Measurements from ENCODE around the gene SPIB. TPM values are rescaled to one million over a fixed set of nuclear protein-coding genes. Genes with fewer than 3 reads are reported as not detected.

The SPIB gene
- total RNA-seq, 5 donors from 2014 or later (not counting 1 experiment from before 2014, with no cell fraction given): 0.72 to 9.7 (median 4.1) TPM

GRCh38 chr19:50461066-50461875 is 42.5 kb downstream of the SPIB start:
- ChIA-PET POLR2A (no interaction called here), CTCF (no interaction called here)
- WGBS (ENCODE audit: insufficient coverage): 35% methylated on average over 16 of the region's 28 CpGs
- peaks cover 0 to 7% of the 10 kb centered on the region in 2 experiments for H3K4me1 ChIP-seq (ENCODE audit: control insufficient read depth in 1 of 2, extremely low read depth in 1 of 2, insufficient read depth in 2 of 2, low read length in 2 of 2)
- Mint-ChIP-seq H3K4me1 (peaks cover 0 to 8% (median 4%) of the 10 kb centered on the region in 3 donors), H3K27ac (no peak overlapping the region), H3K9me3 (no peaks in the 10 kb centered on the region), H3K4me3 (no peak overlapping the region), H3K36me3 (no peaks in the 10 kb centered on the region), H3K27me3 (peaks cover 39 to 44% of the 10 kb centered on the region in 2 donors)
- peaks cover 0 to 63% of the 10 kb centered on the region in 2 experiments for H3K27me3 ChIP-seq (replicated peaks in 1 of 2; ENCODE audit: control insufficient read depth in 2 of 2, extremely low read depth in 1 of 2, insufficient read depth in 2 of 2, low read length in 1 of 2)
- no peak overlapping the region for H3K27ac ChIP-seq (ENCODE audit: low read length)
- no peaks in the 10 kb centered on the region for H3K9me3 ChIP-seq
- no peak overlapping the region for H3K4me3 ChIP-seq (ENCODE audit: control insufficient read depth in 1 of 2, extremely low read depth in 1 of 2, low read length in 1 of 2)
- DNase-seq (peak in 31 of 35 experiments; percentile 3 to 77 (median 40)), ATAC-seq (replicated peaks in 1 of 4) (peak; percentile 70 to 85 (median 78))
- H3K36me3 ChIP-seq (ENCODE audit: control insufficient read depth in 2 of 2, extremely low read depth in 1 of 2, insufficient read depth in 1 of 2, low read length in 1 of 2): no peaks in the 10 kb centered on the region

GRCh38 chr19:50462970-50463369 is 44.2 kb downstream of the SPIB start:
- Histone ChIP-seq H3K4me1 (ENCODE audit: control insufficient read depth in 1 of 2, extremely low read depth in 1 of 2, insufficient read depth in 2 of 2, low read length in 2 of 2) (peaks cover 0 to 7% of the 10 kb centered on the region in 2 experiments), H3K36me3 (ENCODE audit: control insufficient read depth in 2 of 2, extremely low read depth in 1 of 2, insufficient read depth in 1 of 2, low read length in 1 of 2) (no peaks in the 10 kb centered on the region), H3K27me3 (replicated peaks in 1 of 2; ENCODE audit: control insufficient read depth in 2 of 2, extremely low read depth in 1 of 2, insufficient read depth in 2 of 2, low read length in 1 of 2) (peaks cover 0 to 57% of the 10 kb centered on the region in 2 experiments), H3K27ac (ENCODE audit: low read length) (no peak overlapping the region), H3K4me3 (ENCODE audit: control insufficient read depth in 1 of 2, extremely low read depth in 1 of 2, low read length in 1 of 2) (no peak overlapping the region), H3K9me3 (no peaks in the 10 kb centered on the region)
- Mint-ChIP-seq H3K27ac (no peak overlapping the region), H3K27me3 (peaks cover 29 to 32% of the 10 kb centered on the region in 2 donors), H3K9me3 (no peaks in the 10 kb centered on the region), H3K4me1 (peaks cover 0 to 8% (median 4%) of the 10 kb centered on the region in 3 donors), H3K4me3 (no peak overlapping the region), H3K36me3 (no peaks in the 10 kb centered on the region)
- ATAC-seq (replicated peaks in 1 of 4) (no peak), DNase-seq (no peak)
- POLR2A ChIA-PET: no interaction called here
- 82% methylated on average over 7 of the region's 7 CpGs for WGBS (ENCODE audit: insufficient coverage)
- CTCF ChIA-PET: interaction anchor here in 1 of 2 donors (0.6 kb wide), 1 partner anchor 190 kb away, joined by 4 read pairs; no protein-coding TSS in a partner anchor

GRCh38 chr19:50464348-50464747 is 45.6 kb downstream of the SPIB start:
- peaks cover 36% of the 10 kb centered on the region in 2 donors for H3K27me3 Mint-ChIP-seq
- H3K4me1 ChIP-seq (ENCODE audit: control insufficient read depth in 1 of 2, extremely low read depth in 1 of 2, insufficient read depth in 2 of 2, low read length in 2 of 2): peaks cover 0 to 7% of the 10 kb centered on the region in 2 experiments
- H3K36me3 Mint-ChIP-seq: no peaks in the 10 kb centered on the region
- POLR2A ChIA-PET: no interaction called here
- CTCF ChIA-PET: no interaction called here
- no peaks in the 10 kb centered on the region for H3K9me3 ChIP-seq
- H3K4me1 Mint-ChIP-seq: peaks cover 0 to 8% (median 4%) of the 10 kb centered on the region in 3 donors
- ATAC-seq (replicated peaks in 1 of 4) (no peak), DNase-seq (no peak)
- H3K27ac Mint-ChIP-seq: no peak overlapping the region
- no peak overlapping the region for H3K27ac ChIP-seq (ENCODE audit: low read length)
- no peak overlapping the region for H3K4me3 Mint-ChIP-seq
- H3K36me3 ChIP-seq (ENCODE audit: control insufficient read depth in 2 of 2, extremely low read depth in 1 of 2, insufficient read depth in 1 of 2, low read length in 1 of 2): no peaks in the 10 kb centered on the region
- no peaks in the 10 kb centered on the region for H3K9me3 Mint-ChIP-seq
- no peak overlapping the region for H3K4me3 ChIP-seq (ENCODE audit: control insufficient read depth in 1 of 2, extremely low read depth in 1 of 2, low read length in 1 of 2)
- WGBS (ENCODE audit: insufficient coverage): 83% methylated on average over 18 of the region's 19 CpGs
- H3K27me3 ChIP-seq (replicated peaks in 1 of 2; ENCODE audit: control insufficient read depth in 2 of 2, extremely low read depth in 1 of 2, insufficient read depth in 2 of 2, low read length in 1 of 2): peaks cover 0 to 52% of the 10 kb centered on the region in 2 experiments

- no peaks in the 10 kb centered on the region for H3K36me3 ChIP-seq (ENCODE audit: control insufficient read depth in 2 of 2, extremely low read depth in 1 of 2, insufficient read depth in 1 of 2, low read length in 1 of 2)
- H3K27me3 ChIP-seq (replicated peaks in 1 of 2; ENCODE audit: control insufficient read depth in 2 of 2, extremely low read depth in 1 of 2, insufficient read depth in 2 of 2, low read length in 1 of 2): peaks cover 0 to 49% of the 10 kb centered on the region in 2 experiments
- no peaks in the 10 kb centered on the region for H3K9me3 ChIP-seq
- Mint-ChIP-seq H3K4me1 (peaks cover 0 to 8% (median 4%) of the 10 kb centered on the region in 3 donors), H3K4me3 (no peak overlapping the region), H3K36me3 (no peaks in the 10 kb centered on the region), H3K27me3 (peaks cover 30 to 33% of the 10 kb centered on the region in 2 donors), H3K27ac (no peak overlapping the region), H3K9me3 (no peaks in the 10 kb centered on the region)
- 91% methylated on average over 13 of the region's 13 CpGs for WGBS (ENCODE audit: insufficient coverage)
- POLR2A ChIA-PET: no interaction called here
- DNase-seq (no peak), ATAC-seq (replicated peaks in 1 of 4) (no peak)
- H3K4me1 ChIP-seq (ENCODE audit: control insufficient read depth in 1 of 2, extremely low read depth in 1 of 2, insufficient read depth in 2 of 2, low read length in 2 of 2): peaks cover 0 to 7% of the 10 kb centered on the region in 2 experiments
- H3K4me3 ChIP-seq (ENCODE audit: control insufficient read depth in 1 of 2, extremely low read depth in 1 of 2, low read length in 1 of 2): no peak overlapping the region
- CTCF ChIA-PET: no interaction called here
- no peak overlapping the region for H3K27ac ChIP-seq (ENCODE audit: low read length)
Measured at GRCh38 chr19:50465000-50465399, 46.3 kb downstream of the SPIB start.

GRCh38 chr19:50465986-50466705 is 47.4 kb downstream of the SPIB start:
- no peaks in the 10 kb centered on the region for H3K36me3 Mint-ChIP-seq
- H3K4me3 Mint-ChIP-seq: no peak overlapping the region
- H3K9me3 Mint-ChIP-seq: no peaks in the 10 kb centered on the region
- 84% methylated on average over 23 of the region's 29 CpGs for WGBS (ENCODE audit: insufficient coverage)
- peaks cover 25 to 26% of the 10 kb centered on the region in 2 donors for H3K27me3 Mint-ChIP-seq
- CTCF ChIA-PET: interaction anchor here in 1 of 2 donors (0.6 kb wide), 1 partner anchor 1279 kb away, joined by 3 read pairs; no protein-coding TSS in a partner anchor
- no peak for ATAC-seq (replicated peaks in 1 of 4)
- POLR2A ChIA-PET: no interaction called here
- Histone ChIP-seq H3K4me1 (ENCODE audit: control insufficient read depth in 1 of 2, extremely low read depth in 1 of 2, insufficient read depth in 2 of 2, low read length in 2 of 2) (peaks cover 0 to 5% of the 10 kb centered on the region in 2 experiments), H3K27me3 (replicated peaks in 1 of 2; ENCODE audit: control insufficient read depth in 2 of 2, extremely low read depth in 1 of 2, insufficient read depth in 2 of 2, low read length in 1 of 2) (peaks cover 0 to 39% of the 10 kb centered on the region in 2 experiments), H3K27ac (ENCODE audit: low read length) (no peak overlapping the region), H3K4me3 (ENCODE audit: control insufficient read depth in 1 of 2, extremely low read depth in 1 of 2, low read length in 1 of 2) (no peak overlapping the region), H3K9me3 (no peaks in the 10 kb centered on the region), H3K36me3 (ENCODE audit: control insufficient read depth in 2 of 2, extremely low read depth in 1 of 2, insufficient read depth in 1 of 2, low read length in 1 of 2) (no peaks in the 10 kb centered on the region)
- DNase-seq: no peak
- H3K4me1 Mint-ChIP-seq: peaks cover 0 to 4% (median 3%) of the 10 kb centered on the region in 3 donors
- no peak overlapping the region for H3K27ac Mint-ChIP-seq

GRCh38 chr19:50466706-50467039 is 47.9 kb downstream of the SPIB start:
- no peak for DNase-seq
- peaks cover 0 to 33% of the 10 kb centered on the region in 2 experiments for H3K27me3 ChIP-seq (replicated peaks in 1 of 2; ENCODE audit: control insufficient read depth in 2 of 2, extremely low read depth in 1 of 2, insufficient read depth in 2 of 2, low read length in 1 of 2)
- Mint-ChIP-seq H3K27me3 (peaks cover 21 to 23% of the 10 kb centered on the region in 2 donors), H3K4me3 (no peak overlapping the region), H3K4me1 (no peaks in the 10 kb centered on the region), H3K27ac (no peak overlapping the region), H3K9me3 (no peaks in the 10 kb centered on the region), H3K36me3 (no peaks in the 10 kb centered on the region)
- no peaks in the 10 kb centered on the region for H3K4me1 ChIP-seq (ENCODE audit: control insufficient read depth in 1 of 2, extremely low read depth in 1 of 2, insufficient read depth in 2 of 2, low read length in 2 of 2)
- no peak overlapping the region for H3K27ac ChIP-seq (ENCODE audit: low read length)
- no peak overlapping the region for H3K4me3 ChIP-seq (ENCODE audit: control insufficient read depth in 1 of 2, extremely low read depth in 1 of 2, low read length in 1 of 2)
- ATAC-seq (replicated peaks in 1 of 4): no peak
- ChIA-PET POLR2A (no interaction called here), CTCF (no interaction called here)
- 81% methylated on average over 4 of the region's 11 CpGs for WGBS (ENCODE audit: insufficient coverage)
- no peaks in the 10 kb centered on the region for H3K36me3 ChIP-seq (ENCODE audit: control insufficient read depth in 2 of 2, extremely low read depth in 1 of 2, insufficient read depth in 1 of 2, low read length in 1 of 2)
- H3K9me3 ChIP-seq: no peaks in the 10 kb centered on the region

Data from T-cell (primary cell).